NCI-H1417 (cell line): ENCODE data around the gene PRMT3.
A peak's percentile ranks its signal among the peaks of the same experiment; 100 is the strongest.
"Not testable (repeated sequence)": the region's sequence is repeated elsewhere in the genome, so short reads cannot be mapped to it uniquely, and the experiment has no call there.

Source experiments
- DNase-seq, 3 experiments: peaks; one replicate each; lab custom pipeline; 2025; lab: John Stamatoyannopoulos, UW

Gene PRMT3

DNA sequence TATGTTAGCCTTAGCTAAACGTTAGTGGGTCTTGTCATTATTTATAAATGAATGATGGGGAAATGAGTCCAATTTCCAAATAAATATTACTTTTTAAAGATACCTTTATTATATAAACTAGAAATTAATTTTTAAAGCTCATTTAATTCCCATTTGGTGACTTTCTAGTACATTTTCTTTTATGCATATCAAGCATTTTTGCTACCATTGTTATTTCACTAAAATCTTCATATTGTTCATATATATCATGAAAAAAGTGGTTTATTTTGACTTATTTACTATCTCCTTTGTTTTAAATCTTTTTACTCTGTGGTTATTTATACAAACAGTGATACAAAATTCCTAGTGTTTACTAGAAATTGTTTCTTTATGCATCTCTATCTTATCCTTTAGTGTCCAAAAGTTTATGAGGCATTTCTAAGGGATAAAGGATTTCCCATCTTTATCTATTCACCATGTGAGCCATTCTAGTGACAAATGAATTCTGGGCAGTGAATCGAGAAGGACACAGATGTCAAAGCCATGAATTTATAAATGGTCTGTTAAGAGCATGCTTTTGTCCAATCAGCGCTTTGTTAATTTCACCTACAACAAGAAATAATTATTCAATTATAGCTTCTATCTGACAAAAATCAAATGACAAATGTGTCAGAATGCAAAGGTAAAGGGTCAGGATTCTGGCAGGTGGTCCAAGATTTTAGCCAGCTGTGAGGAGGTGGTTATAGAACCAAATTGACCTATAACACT lies 70.6 kb downstream of the PRMT3 start:
- DNase-seq: peak in 1 of 3 experiments; percentile 49

DNA sequence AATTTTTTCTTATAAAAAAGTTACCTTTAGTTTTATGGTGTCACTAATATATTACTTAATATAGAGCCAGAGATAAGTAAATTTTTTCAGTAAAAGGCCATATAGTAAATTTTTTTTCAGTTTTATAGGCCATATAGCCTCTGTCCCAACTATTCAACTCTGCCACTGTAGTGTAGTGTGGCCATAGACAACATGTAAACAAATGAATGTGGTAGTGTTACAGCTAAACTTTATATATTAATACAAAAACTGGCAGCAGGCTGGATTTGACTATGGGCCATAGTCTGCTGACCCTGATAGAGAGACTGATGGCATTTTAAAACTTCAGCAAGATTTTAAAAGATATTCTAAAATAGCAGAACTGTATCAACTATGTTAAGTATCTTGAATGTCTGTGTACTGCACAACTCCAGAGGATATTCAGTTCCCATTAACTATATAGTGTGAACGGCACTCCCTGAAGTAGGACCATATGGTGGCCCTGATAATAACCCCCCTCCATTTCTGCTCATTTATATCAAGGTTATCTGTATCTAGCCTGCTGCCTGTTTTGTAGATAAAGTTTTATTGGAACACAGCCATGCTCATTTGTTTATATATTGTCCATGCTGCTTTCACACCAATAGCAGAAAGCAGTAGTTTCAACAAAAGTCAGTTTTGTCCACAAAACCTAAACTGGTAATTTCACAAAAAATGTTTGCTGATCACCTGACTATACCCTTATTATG lies 71.6 kb downstream of the PRMT3 start:
- no peak for DNase-seq

DNA sequence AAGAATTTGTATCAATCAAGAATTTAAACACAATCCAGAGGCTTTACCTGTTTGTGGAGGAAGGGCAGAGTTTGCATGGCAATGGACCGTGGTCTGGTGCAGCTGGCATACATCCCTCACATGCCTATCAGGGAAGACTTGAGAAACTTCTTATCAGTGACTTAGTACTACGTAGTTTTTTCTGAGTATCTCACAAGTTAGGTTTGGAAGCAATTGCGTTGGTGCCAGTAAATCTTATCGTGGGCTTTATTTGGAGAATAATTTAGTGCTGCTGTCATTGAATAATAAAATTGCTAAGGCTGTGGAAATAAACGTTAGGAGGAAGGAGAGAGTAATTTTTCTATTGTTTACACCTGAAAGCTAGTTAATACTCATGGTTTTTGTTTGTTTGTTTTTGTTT lies 72.3 kb downstream of the PRMT3 start:
- no peak for DNase-seq

DNA sequence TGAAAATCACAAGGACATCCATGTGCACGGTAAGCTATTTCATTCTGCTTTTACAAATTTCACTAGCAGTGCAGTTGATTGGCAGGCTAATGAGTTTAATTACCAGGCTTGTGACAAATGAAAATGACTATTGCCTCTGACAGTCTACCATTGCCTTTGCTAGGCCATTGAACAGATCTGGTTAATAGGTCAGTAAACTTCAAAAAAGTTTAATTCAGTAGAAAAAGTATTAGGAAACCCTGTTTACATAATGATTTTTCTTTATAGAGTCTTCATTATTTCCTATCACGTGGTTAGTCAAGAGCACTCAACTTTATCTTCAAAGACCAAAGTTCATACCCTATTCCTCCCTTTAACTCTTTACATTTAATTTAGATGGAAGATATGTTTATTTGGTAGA lies 77.0 kb downstream of the PRMT3 start:
- DNase-seq: peak in 2 of 3 experiments; percentile 19 to 79

DNA sequence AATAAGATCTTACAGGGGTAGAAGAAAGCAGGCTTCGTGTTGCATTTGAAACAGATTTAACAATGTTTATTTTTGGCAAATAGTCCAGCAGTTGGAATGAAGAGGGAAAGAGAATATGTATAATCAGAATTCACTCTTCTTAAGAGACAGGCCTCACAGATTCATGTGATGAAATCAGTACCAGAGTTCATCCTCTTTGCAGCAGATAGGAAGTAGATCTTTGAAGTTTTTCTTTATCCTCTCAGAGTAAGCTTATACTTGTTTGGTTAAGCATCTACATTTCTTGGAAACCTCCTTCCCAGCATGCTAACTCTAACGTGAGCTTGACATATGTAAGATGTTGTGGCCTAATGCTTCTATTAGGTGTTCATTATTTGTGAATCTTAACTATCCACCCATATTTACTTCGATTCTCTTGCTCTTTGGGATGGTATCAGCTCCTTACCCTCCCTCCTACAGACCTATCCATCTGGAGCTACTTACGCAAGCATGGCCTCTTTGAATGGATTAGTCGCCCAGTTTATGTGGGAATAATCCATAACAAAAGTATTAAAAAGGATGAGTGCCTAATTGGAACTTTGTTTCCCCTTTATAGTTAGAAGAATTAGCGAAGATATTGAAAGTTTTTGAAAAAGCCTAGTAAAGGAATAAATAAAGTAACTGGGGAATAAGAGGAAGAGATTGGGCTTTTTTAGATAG lies 80.1 kb downstream of the PRMT3 start:
- no peak for DNase-seq

DNA sequence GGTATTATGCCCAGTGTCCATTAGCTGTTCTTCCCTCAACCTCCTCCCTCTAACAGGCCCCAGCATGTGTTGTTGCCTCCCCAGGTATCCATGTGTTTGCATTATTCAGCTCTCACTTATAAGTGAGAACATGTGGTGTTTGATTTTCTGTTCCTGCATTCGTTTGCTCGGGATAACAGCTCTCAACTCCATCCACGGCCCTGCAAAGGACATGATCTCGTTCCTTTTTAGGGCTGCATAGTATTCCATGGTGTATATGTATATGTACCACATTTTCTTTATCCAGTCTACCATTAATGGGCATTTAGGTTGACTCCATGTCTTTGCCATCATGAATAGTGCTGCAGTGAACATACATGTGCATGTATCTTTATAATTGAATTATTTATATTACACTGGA lies 82.8 kb downstream of the PRMT3 start:
- DNase-seq: no peak

DNA sequence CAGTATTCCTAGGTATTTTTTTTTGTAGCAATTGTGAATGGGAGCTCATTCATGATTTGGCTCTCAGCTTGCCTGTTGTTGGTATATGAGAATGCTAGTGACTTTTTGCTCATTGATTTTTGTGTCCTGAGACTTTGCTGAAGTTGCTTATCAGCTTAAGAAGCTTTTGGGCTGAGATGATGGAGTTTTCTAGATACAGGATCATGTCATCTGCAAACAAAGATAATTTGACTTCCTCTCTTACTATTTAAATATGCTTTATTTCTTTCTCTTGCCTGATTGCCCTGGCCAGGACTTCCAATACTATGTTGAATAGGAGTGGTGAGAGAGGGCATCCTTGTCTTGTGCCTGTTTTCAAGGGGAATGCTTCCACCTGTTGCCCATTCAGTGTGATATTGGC lies 84.4 kb downstream of the PRMT3 start:
- DNase-seq: not testable (repeated sequence)

DNA sequence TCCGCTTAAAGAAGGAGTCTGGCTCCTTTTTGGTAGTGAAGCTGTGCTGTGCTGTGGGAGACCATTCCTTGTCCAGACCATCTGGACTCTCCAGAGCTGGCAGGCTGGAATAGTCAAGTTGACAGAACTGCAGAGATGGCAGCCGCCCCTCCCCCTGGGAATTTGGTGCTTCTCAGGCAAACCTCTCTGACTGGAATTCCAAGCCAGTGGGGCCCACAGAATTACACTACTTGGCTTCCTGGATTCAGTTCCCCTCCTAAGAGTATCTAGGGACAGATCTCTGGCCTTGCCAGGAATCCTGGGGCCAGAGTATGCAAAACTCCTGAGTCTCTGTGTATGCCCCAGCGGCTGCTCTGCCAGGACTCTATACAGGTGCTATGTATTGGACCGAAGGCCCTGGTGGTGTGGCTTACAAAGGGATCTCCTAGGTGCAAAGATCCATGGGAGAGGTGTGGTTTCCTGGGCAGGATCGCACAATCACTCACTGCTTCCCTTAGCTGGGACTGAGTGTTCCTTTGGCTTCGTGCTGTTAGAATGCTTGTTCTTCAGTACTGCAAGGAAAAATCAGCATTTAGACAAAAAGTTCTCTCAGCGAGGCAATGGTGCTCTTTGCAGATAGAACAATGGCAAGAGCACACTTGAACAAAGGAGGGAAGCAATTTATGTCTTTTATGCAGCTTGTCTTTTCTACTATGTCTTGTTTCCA lies 86.8 kb downstream of the PRMT3 start:
- DNase-seq: peak in 1 of 3 experiments; percentile 18

DNA sequence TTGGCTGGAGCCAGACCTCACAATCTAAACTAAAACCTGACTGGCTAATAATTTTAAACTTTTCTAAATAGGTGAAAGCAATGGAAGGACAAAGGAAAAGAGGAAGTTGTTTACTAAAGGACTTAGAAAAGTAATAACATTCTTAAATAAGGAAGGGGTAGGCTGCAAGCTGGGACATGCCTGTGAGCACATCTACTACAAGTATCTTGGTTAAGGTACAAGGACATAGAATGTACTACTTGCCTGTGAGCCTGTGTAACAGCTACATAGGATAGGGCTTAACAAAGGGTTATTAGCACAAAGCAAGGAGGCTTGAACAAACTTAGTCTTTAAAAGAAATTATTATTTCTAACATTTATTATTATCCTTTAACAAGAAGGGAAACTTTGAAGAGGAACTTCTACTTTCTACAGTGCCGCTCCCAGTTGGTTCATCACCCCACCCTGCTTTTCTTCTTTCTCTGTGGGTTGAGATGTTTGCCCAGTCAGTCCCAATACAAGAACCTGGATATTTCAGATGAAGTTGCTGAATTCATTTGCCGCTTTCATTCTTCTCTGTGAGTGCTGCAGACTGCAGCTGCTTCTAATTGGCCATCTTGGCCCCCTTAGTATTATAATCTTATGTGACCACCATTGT lies 87.5 kb downstream of the PRMT3 start:
- DNase-seq: no peak

DNA sequence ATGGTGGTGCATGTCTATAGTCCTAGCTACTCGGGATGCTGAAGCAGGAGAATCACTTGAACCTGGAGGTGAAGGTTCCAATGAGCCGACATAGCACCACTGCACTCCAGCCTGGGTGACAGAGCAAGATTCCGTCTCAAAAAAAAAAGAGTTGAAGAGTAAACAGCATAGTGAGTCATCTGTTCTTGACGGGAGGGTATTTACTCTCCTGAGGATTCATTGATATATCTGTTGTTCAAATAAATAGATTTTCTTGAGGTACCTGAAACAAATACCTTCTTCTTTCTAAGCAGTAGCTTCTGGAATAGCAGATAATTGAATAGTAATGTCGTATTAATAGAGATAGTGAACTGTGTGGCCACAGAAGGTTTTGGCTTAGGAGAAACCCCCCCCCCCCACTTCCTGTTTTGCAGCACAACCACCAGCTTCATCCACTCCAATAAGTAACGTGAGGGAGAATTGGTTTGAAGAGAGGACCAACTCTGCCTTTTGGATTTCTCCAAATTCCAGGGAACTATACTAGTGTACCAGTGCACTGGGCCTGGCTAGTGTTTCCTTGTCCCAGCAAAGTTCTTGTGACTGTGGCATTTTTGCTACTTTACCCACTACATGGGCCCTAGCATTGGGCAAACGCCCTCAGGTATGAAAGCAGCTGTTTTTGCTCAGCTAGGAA lies 90.0 kb downstream of the PRMT3 start:
- DNase-seq: no peak

DNA sequence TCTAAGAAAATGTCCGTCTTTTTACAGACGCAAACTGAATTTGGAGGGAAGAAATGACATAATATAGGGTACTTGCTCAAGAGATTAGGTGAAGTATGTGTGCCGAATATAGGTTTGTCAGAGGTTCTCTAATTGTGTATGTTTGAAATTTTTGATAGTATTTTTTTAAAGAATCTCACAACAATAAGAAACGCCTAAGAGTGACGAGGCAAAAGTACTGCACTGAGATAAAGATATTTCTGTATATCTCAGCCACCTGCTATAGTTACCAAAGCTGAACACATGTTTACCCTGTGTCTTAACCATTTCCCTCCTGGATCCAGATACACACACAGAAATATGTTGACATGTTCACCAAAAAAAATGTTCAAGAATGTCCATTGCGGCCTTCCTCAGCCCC lies 92.0 kb downstream of the PRMT3 start:
- DNase-seq: no peak

DNA sequence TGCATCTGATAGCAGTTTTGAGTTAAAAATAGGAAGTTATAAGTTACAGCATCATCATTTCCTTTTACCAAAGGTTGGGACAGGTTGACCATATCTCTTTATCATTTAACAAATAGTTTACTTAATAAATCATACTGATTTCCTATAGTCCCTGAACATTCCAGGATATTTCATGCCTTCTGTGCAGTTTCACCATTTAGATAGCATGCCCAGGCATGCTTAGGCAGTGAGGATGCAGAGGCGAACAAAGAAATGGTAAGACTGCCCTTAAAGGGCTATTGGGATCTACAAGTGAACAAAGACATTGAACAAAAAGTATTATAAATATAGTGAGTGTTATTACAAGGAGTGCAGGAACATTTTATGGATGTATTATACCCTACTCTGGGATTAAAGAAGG lies 96.4 kb downstream of the PRMT3 start:
- DNase-seq: no peak

DNA sequence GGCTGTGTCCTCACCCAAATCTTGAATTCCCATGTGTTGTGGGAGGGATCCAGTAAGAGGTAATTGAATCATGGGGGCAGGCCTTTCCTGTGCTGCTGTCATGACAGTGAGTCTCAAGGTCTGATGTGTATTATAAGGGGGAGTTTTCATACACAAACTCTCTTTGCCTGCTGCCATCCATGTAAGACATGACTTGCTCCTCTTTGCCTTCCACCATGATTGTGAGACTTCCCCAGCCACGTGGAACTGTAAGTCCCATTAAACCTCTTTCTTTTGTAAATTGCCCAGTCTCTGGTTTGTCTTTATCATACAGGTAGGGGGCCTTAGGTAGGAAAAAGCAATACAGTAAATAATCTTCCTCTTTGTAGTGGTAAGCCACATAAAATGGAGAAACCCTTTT lies 96.9 kb downstream of the PRMT3 start:
- not testable (repeated sequence) for DNase-seq

DNA sequence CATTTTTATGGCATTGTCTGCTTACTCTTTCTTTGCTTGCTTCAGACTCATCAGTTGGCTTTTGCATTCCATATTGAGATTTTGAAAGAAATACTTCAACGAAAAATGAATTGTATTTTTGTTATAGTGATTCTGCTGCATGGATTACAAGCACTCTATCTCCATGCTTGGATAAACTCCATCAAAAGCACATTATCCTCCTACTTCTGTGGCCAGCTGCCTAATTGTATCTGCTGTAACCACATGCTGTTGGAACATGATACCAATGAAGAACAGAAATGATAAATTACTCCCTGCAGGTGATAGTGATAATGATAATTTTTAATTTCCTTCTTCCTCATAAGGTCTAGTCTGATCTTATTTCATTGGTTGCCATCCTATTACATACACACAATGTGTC lies 100.8 kb downstream of the PRMT3 start:
- peak; percentile 68 to 97 (median 96) for DNase-seq

DNA sequence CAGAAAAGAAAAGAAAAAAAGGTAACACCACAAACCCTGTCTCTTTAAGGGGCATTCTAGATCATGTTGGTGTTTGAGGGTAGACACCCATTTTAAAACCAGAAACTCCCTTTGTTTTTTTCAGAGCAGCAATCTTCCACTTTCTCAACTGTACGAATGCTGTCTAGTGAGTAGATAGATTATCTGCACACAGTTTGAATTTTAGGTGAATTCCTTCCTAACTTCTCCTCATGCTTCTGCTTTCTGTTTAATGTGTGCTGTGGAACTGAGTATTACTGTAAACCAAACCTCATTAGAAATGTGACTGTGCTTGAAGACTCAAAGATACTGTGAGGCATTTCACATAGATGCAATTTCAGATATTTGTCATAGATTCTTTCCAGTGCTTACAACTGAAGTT lies 102.4 kb downstream of the PRMT3 start:
- peak in 2 of 3 experiments; percentile 25 to 42 for DNase-seq

DNA sequence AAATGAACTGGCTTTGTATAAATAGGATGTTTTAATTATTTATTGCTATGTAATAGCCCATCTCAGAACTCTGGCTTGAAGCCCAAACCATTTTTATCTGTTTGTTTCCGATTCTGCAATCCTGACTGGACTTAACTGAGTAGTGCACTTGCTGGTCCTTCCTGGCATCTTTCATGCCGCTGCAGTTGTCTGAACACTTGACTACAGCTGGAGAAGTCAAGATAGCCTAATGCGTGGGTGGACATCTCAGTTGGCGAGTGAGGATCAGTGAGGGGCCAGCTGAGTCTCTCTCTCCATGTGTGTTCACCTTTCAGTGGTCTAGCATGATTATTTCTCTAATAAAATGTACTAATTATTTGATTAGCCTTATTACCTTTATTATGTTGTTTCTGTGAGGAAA lies 105.8 kb downstream of the PRMT3 start:
- DNase-seq: no peak

DNA sequence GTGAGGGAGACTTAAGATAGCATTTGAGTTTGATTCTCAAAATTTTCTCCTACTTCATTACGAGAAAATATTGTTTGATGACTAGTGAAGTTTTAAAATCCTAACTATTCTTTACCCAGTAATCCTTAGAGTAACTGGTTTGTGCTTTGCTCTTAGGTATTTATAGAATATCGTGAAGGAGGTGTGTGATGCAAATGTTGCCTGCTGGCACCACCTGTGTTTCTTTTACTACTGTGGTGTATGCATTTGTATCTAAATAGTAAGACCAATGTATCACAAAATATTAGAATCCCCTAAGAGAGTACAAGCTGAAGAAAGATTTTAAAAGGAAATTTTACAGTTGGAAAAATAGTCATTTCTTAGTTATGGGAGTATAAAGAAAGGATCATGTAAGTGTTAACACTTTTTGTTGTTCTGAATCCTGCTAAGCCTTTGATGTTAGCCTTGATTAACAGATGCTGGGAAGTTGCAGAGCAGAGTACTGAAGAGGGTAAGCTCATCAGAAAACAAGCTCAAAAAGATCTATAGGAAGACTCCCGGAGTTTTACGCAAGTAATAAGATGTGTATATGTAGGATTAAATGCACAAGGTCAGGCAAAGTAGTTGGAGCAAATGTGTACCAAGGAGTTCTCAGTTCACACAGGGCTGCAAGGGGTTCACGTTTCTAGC lies 109.7 kb downstream of the PRMT3 start:
- DNase-seq: no peak

DNA sequence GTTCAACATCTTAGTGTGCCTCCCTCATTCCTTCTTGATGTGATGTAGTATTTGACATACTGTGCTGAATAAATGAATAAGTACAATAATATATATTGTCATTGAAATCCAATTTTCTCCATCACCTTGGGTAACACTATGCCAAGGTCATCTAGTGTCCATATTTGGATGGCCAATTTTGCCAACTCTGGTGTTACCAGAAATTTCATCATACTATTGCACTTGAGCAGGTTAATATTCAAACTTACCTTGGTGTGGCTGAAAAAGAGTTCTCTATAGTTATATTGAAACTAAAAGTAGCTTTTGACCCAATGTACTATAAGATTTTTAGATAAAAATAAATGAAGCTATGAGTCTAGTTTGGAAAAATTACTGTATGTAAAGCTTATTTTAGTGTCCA lies 113.7 kb downstream of the PRMT3 start:
- DNase-seq: peak in 1 of 3 experiments; percentile 31

DNA sequence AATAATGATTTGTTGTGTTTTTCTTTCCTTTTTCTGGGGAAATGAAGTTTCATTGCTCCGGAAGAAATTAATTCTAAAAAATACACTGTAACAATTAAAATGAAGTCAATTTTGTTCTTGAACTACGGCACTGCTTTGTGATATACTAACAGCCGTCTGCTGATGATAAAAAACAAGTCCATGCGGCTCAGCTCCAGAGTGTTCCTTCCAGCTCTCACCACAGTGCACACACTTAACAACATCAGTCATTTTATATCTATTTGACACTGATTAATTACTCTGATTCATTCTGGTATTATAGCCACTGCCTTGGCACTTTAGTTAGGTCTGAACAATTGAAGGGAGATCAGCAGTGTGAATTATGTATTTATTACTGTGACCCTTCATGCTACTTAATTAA lies 114.5 kb downstream of the PRMT3 start:
- DNase-seq: peak; percentile 25 to 94 (median 64)

DNA sequence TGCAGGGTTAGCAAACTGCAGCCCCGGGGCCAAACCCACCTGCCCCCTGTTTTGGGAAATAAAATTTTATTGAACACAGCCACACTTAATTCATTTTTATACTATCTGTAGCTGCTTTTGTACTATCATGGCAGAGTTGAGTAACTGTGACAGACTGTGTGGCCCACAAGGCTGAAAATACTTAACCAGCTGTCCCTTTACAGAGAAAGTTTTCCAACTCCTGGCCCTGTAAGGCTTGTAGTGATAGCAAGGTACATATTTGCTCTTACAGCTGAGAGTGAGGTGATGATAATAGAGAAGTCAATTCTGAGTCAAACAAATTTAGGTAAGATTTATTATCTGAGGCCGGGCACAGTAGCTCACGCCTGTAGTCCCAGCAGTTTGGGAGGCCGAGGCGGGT lies 124.5 kb downstream of the PRMT3 start:
- DNase-seq: peak in 1 of 3 experiments; percentile 71

DNA sequence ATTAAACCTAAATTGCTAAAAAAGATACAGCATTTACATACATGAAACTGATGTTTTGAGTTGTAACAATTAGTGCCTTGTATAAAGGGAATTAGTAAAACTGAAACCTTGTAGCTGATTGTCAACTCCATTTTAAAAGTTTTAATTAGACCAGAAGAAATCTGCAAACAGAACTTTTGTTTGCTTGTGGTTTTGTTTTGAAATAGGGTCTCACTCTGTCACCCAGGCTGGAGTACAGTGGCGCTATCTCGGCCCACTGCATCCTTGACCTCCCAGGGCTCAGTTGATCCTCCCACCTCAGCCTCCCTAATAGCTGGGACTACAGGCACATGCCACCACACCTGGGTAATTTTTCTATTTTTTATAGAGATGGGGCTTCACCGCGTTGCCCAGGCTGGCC lies 125.4 kb downstream of the PRMT3 start:
- DNase-seq: no peak
